GM13976 (cell line): Measurements from ENCODE around the gene ENTHD1.

ENCODE experiments used
- DNase-seq: peaks from one replicate; pipeline ENCODE4 v3.0.0; 2012; ENCODE audit warnings: low spot score
- CTCF ChIP-seq: IDR thresholded peaks from 2 replicates; pipeline ENCODE4 v1.5.1; 2012; ENCODE audit warnings: borderline replicate concordance, mild to moderate bottlenecking; ENCODE audit not compliant: insufficient read depth; ENCODE audit errors: extremely low read depth, missing control alignments, control extremely low read depth
- in situ Hi-C: fragments of 300-500 bp; cut with MboI; formaldehyde crosslinking; loops from one replicate; pipeline ENCODE4 v1.12.0; 2022; ENCODE audit warnings: low sequenced_read_pairs, mixed read lengths, inconsistent platforms; ENCODE audit not compliant: unreplicated experiment

ENTHD1 gene

GRCh38 chr22:39773503-39773902, 120.1 kb downstream of the ENTHD1 start:
- no peak for TF ChIP-seq CTCF
- in situ Hi-C loops = no loop called here
- DNase-seq = no peak

GRCh38 chr22:39771486-39771885, 122.1 kb downstream of the ENTHD1 start:
- TF ChIP-seq CTCF = no peak
- no peak for DNase-seq
- in situ Hi-C loops = no loop called here

GRCh38 chr22:39765661-39766060, 127.9 kb downstream of the ENTHD1 start:
- no peak for TF ChIP-seq CTCF
- DNase-seq = no peak
- in situ Hi-C loops = no loop called here

GRCh38 chr22:39765046-39765445, 128.5 kb downstream of the ENTHD1 start:
- in situ Hi-C loops = no loop called here
- DNase-seq = no peak
- TF ChIP-seq CTCF = no peak

GRCh38 chr22:39763276-39763675, 130.3 kb downstream of the ENTHD1 start:
- no peak for DNase-seq
- TF ChIP-seq CTCF = no peak
- in situ Hi-C loops = no loop called here

- in situ Hi-C loops = no loop called here
- no peak for TF ChIP-seq CTCF
- DNase-seq = no peak
Observed at GRCh38 chr22:39750759-39751158, 142.8 kb downstream of the ENTHD1 start.

GRCh38 chr22:39748877-39749276, 144.7 kb downstream of the ENTHD1 start:
- no peak for DNase-seq
- in situ Hi-C loops = no loop called here
- no peak for TF ChIP-seq CTCF
